Panc1 (cell line): Measurements from ENCODE around the gene LAMB1. TPM values are rescaled to one million over a fixed set of nuclear protein-coding genes. Genes with fewer than 3 reads are reported as not detected.

Experiments
- ATAC-seq: fragments of 200-7000 bp; cut with Tn5 transposase; 2 replicates; pipeline ENCODE4 v1.9.1; 2020; ENCODE audit warnings: mild to moderate bottlenecking, moderate library complexity
- BruUV-seq: library from RNA; stranded (reverse); fragments of 400-500 nt; replicated peaks from 2 replicates; lab custom pipeline; 2021; lab: Mats Ljungman, UMichigan
- CTCF ChIA-PET: fragments of 300-600 bp; sonication (Branson Sonifier 250); formaldehyde crosslinking; loops from one replicate; lab custom pipeline; 2022; ENCODE audit warnings: antibody characterized with exemption; lab: Charles Lee
- POLR2A ChIA-PET: fragments of 300-600 bp; sonication (Branson Sonifier 250); formaldehyde crosslinking; loops from one replicate; lab custom pipeline; 2022; ENCODE audit warnings: antibody characterized with exemption; lab: Charles Lee
- DNase-seq: peaks from one replicate; pipeline ENCODE4 v3.0.0-alpha.2; 2010; ENCODE audit warnings: low read depth, low spot score
- H3K27ac ChIP-seq: 2 replicates; pipeline ENCODE4 v1.5.1; 2011; ENCODE audit warnings: mild to moderate bottlenecking, low read length, inconsistent platforms
- H3K27me3 ChIP-seq: fragments of 200-500 bp; sonication (Bioruptor generic); 2 replicates; pipeline ENCODE4 v1.6.0; 2014; ENCODE audit warnings: low read length, inconsistent platforms; ENCODE audit not compliant: control insufficient read depth, insufficient read depth
- H3K36me3 ChIP-seq: fragments of 200-500 bp; sonication (Bioruptor generic); 2 replicates; pipeline ENCODE4 v1.5.1; 2014; ENCODE audit warnings: inconsistent platforms, mild to moderate bottlenecking, low read length, moderate library complexity; ENCODE audit not compliant: control insufficient read depth, insufficient read depth
- H3K4me1 ChIP-seq: 2 replicates; pipeline ENCODE4 v1.5.1; 2011; ENCODE audit warnings: inconsistent platforms, mild to moderate bottlenecking, low read length, moderate library complexity; ENCODE audit not compliant: control insufficient read depth, insufficient read depth
- H3K4me3 ChIP-seq, 2 experiments: 2 replicates each; pipeline ENCODE4 v1.5.1; 2011 to 2012; ENCODE audit warnings: low read depth in 2 of 2, low read length in 2 of 2, mild to moderate bottlenecking in 2 of 2, inconsistent platforms in 1 of 2, moderate library complexity in 1 of 2
- H3K9me3 ChIP-seq: fragments of 200-500 bp; sonication (Bioruptor generic); 2 replicates; pipeline ENCODE4 v1.5.1; 2014; ENCODE audit warnings: low read depth, mild to moderate bottlenecking, inconsistent platforms, low read length, moderate library complexity; ENCODE audit not compliant: control insufficient read depth, insufficient read depth
- POLR2AphosphoS5 ChIP-seq: IDR thresholded peaks from 2 replicates; pipeline ENCODE4 v1.6.1; 2012; ENCODE audit warnings: mild to moderate bottlenecking, low read depth, low read length, moderate library complexity
- REST ChIP-seq, 2 experiments: IDR thresholded peaks; 2 replicates each; pipeline ENCODE4 v1.6.1; 2011 to 2012; ENCODE audit warnings: low read depth in 2 of 2, control low read depth in 1 of 2, low read length in 1 of 2, mild to moderate bottlenecking in 1 of 2, moderate library complexity in 1 of 2; ENCODE audit not compliant: insufficient read depth in 1 of 2
- SIN3A ChIP-seq: IDR thresholded peaks from 2 replicates; pipeline ENCODE4 v1.6.1; 2012; ENCODE audit warnings: low read depth, mild to moderate bottlenecking, low read length, moderate library complexity, borderline replicate concordance; ENCODE audit not compliant: insufficient read depth
- TCF7L2 ChIP-seq: IDR thresholded peaks from 2 replicates; pipeline ENCODE4 v1.6.1; 2011; ENCODE audit warnings: mild to moderate bottlenecking, low read depth, low read length, inconsistent platforms
- in situ Hi-C: cut with HindIII; loops from 2 replicates; pipeline ENCODE4 v1.10.0; 2016; ENCODE audit warnings: low sequenced_read_pairs, low pct_unique_long_range_greater_than_20kb
- intact Hi-C: fragments of 100-400 bp; cut with micrococcal nuclease; formaldehyde crosslinking; loops from one replicate; pipeline ENCODE4 v1.10.0; 2022; ENCODE audit not compliant: unreplicated experiment
- total RNA-seq: library from RNA; stranded (reverse); gene quantifications from one replicate; pipeline ENCODE4 v1.2.1, GENCODE V29; 2021; ENCODE audit not compliant: unreplicated experiment
- TF ChIP-seq, protein P1 (sequence below): fragments of 450-650 bp; IDR thresholded peaks from 2 replicates; pipeline ENCODE4 v1.5.1; 2017; ENCODE audit warnings: mild to moderate bottlenecking

Gene LAMB1
- total RNA-seq, 1 experiment from 2014 or later = 204 TPM

- in situ Hi-C loops (no loop called here), intact Hi-C loops (no loop called here)
- H3K4me3 ChIP-seq = no peak overlapping the region
- CTCF ChIA-PET = no interaction called here
- POLR2A ChIA-PET = no interaction called here
- H3K9me3 ChIP-seq = no peaks in the 10 kb centered on the region
- BruUV-seq = no TSS peak
- no peak overlapping the region for H3K27ac ChIP-seq
- no peaks in the 10 kb centered on the region for H3K27me3 ChIP-seq
- H3K36me3 ChIP-seq = peaks cover 24% of the 10 kb centered on the region
- DNase-seq (no peak), ATAC-seq (no peak)
- TF ChIP-seq TCF7L2 (no peak), POLR2AphosphoS5 (no peak), SIN3A (no peak), REST (IDR thresholded peaks at IDR 0.05; ENCODE audit: insufficient read depth in 1 of 2, low read depth in 2 of 2, low read length in 1 of 2) (no peak)
- TF ChIP-seq, protein P1, sequence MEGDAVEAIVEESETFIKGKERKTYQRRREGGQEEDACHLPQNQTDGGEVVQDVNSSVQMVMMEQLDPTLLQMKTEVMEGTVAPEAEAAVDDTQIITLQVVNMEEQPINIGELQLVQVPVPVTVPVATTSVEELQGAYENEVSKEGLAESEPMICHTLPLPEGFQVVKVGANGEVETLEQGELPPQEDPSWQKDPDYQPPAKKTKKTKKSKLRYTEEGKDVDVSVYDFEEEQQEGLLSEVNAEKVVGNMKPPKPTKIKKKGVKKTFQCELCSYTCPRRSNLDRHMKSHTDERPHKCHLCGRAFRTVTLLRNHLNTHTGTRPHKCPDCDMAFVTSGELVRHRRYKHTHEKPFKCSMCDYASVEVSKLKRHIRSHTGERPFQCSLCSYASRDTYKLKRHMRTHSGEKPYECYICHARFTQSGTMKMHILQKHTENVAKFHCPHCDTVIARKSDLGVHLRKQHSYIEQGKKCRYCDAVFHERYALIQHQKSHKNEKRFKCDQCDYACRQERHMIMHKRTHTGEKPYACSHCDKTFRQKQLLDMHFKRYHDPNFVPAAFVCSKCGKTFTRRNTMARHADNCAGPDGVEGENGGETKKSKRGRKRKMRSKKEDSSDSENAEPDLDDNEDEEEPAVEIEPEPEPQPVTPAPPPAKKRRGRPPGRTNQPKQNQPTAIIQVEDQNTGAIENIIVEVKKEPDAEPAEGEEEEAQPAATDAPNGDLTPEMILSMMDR = no peak
- no peaks in the 10 kb centered on the region for H3K4me1 ChIP-seq
These were observed 40.1 kb downstream of the LAMB1 start for GRCh38 chr7:107962817-107963216.

GRCh38 chr7:107961405-107961804 is 41.6 kb downstream of the LAMB1 start:
- in situ Hi-C loops (no loop called here), intact Hi-C loops (no loop called here)
- no peak for TF ChIP-seq REST (IDR thresholded peaks at IDR 0.05; ENCODE audit: insufficient read depth in 1 of 2, low read depth in 2 of 2, low read length in 1 of 2)
- no peak for TF ChIP-seq SIN3A
- no peak for TF ChIP-seq TCF7L2
- no peak for TF ChIP-seq POLR2AphosphoS5
- TF ChIP-seq, protein P1 = no peak
- POLR2A ChIA-PET = no interaction called here
- no peak overlapping the region for H3K4me3 ChIP-seq
- H3K36me3 ChIP-seq = peaks cover 26% of the 10 kb centered on the region
- no peaks in the 10 kb centered on the region for H3K9me3 ChIP-seq
- BruUV-seq = no TSS peak
- no peaks in the 10 kb centered on the region for H3K27me3 ChIP-seq
- H3K27ac ChIP-seq = no peak overlapping the region
- CTCF ChIA-PET = no interaction called here
- H3K4me1 ChIP-seq = no peaks in the 10 kb centered on the region
- DNase-seq (no peak), ATAC-seq (no peak)
